HEK293 (cell line): ENCODE data around the gene MIEN1.
A peak's percentile ranks its signal among the peaks of the same experiment; 100 is the strongest.

Source experiments
- FEZF1 ChIP-seq: fragments of 450-650 bp; formaldehyde crosslinking; IDR thresholded peaks from 2 replicates; pipeline ENCODE4 v1.5.1; 2016; ENCODE audit warnings: missing biosample characterization, missing genetic modification characterization
- KLF10 ChIP-seq: fragments of 450-650 bp; IDR thresholded peaks from 2 replicates; pipeline ENCODE4 v1.5.1; 2018; ENCODE audit warnings: missing biosample characterization, mild to moderate bottlenecking, missing genetic modification characterization
- PRDM1 ChIP-seq: fragments of 450-650 bp; formaldehyde crosslinking; IDR thresholded peaks from 2 replicates; pipeline ENCODE4; 2016; ENCODE audit warnings: missing biosample characterization, missing genetic modification characterization
- RBAK ChIP-seq: fragments of 450-650 bp; formaldehyde crosslinking; IDR thresholded peaks from 2 replicates; pipeline ENCODE4 v1.5.1; 2016; ENCODE audit warnings: missing biosample characterization, missing genetic modification characterization
- WT1 ChIP-seq: fragments of 450-650 bp; formaldehyde crosslinking; IDR thresholded peaks from 2 replicates; pipeline ENCODE4 v1.5.1; 2016; ENCODE audit warnings: missing biosample characterization, missing genetic modification characterization
- YY1 ChIP-seq: fragments of 450-650 bp; formaldehyde crosslinking; IDR thresholded peaks from 2 replicates; pipeline ENCODE4 v1.5.1; 2018; ENCODE audit warnings: missing biosample characterization, missing genetic modification characterization
- YY2 ChIP-seq: fragments of 450-650 bp; formaldehyde crosslinking; IDR thresholded peaks from 2 replicates; pipeline ENCODE4 v1.5.1; 2016; ENCODE audit warnings: missing biosample characterization, missing genetic modification characterization
- ZNF112 ChIP-seq: fragments of 450-650 bp; formaldehyde crosslinking; IDR thresholded peaks from 2 replicates; pipeline ENCODE4 v1.5.0; 2017; ENCODE audit warnings: missing biosample characterization, missing genetic modification characterization
- ZNF138 ChIP-seq: fragments of 450-650 bp; formaldehyde crosslinking; IDR thresholded peaks from 2 replicates; pipeline ENCODE4 v1.5.1; 2016; ENCODE audit warnings: missing biosample characterization, missing genetic modification characterization, borderline replicate concordance
- ZNF157 ChIP-seq: fragments of 450-650 bp; formaldehyde crosslinking; IDR thresholded peaks from 2 replicates; pipeline ENCODE4 v1.5.1; 2016; ENCODE audit warnings: missing biosample characterization, missing genetic modification characterization
- ZNF2 ChIP-seq: fragments of 450-650 bp; formaldehyde crosslinking; IDR thresholded peaks from 2 replicates; pipeline ENCODE4 v1.5.1; 2016; ENCODE audit warnings: missing biosample characterization, missing genetic modification characterization
- ZNF423 ChIP-seq: fragments of 450-650 bp; formaldehyde crosslinking; IDR thresholded peaks from 2 replicates; pipeline ENCODE4 v1.5.1; 2016; ENCODE audit warnings: missing biosample characterization, missing genetic modification characterization
- ZNF433 ChIP-seq: fragments of 450-650 bp; formaldehyde crosslinking; IDR thresholded peaks from 2 replicates; pipeline ENCODE4 v1.5.1; 2016; ENCODE audit warnings: missing biosample characterization, missing genetic modification characterization, low read depth
- ZNF529 ChIP-seq: fragments of 450-650 bp; formaldehyde crosslinking; IDR thresholded peaks from 2 replicates; pipeline ENCODE4 v1.5.1; 2017; ENCODE audit warnings: missing genetic modification characterization, missing biosample characterization; ENCODE audit not compliant: insufficient replicate concordance
- ZNF549 ChIP-seq: fragments of 450-650 bp; IDR thresholded peaks from 2 replicates; pipeline ENCODE4 v1.5.1; 2018; ENCODE audit warnings: missing biosample characterization, missing genetic modification characterization, mild to moderate bottlenecking, inconsistent platforms, moderate library complexity
- ZNF660 ChIP-seq: fragments of 450-650 bp; IDR thresholded peaks from 2 replicates; pipeline ENCODE4 v1.5.1; 2018; ENCODE audit warnings: missing biosample characterization, mild to moderate bottlenecking, missing genetic modification characterization
- ZNF664 ChIP-seq: fragments of 450-650 bp; formaldehyde crosslinking; IDR thresholded peaks from 2 replicates; pipeline ENCODE4 v1.5.1; 2016; ENCODE audit warnings: missing biosample characterization, missing genetic modification characterization
- TF ChIP-seq, protein P1 (sequence below): fragments of 450-650 bp; formaldehyde crosslinking; IDR thresholded peaks from 2 replicates; pipeline ENCODE4 v1.5.1; 2016; ENCODE audit warnings: missing biosample characterization, missing genetic modification characterization
- TF ChIP-seq, protein P2 (sequence below): fragments of 450-650 bp; formaldehyde crosslinking; IDR thresholded peaks from 2 replicates; pipeline ENCODE4 v1.5.1; 2016; ENCODE audit warnings: missing biosample characterization, missing genetic modification characterization
- TF ChIP-seq, protein P3 (sequence below): fragments of 450-650 bp; formaldehyde crosslinking; IDR thresholded peaks from 2 replicates; pipeline ENCODE4; 2016; ENCODE audit warnings: missing biosample characterization, missing genetic modification characterization
- TF ChIP-seq, protein P4 (sequence below): fragments of 450-650 bp; formaldehyde crosslinking; IDR thresholded peaks from 2 replicates; pipeline ENCODE4 v1.5.1; 2017; ENCODE audit warnings: missing biosample characterization, mild to moderate bottlenecking, missing genetic modification characterization, moderate library complexity
- TF ChIP-seq, protein P5 (sequence below): sonication (generic); formaldehyde crosslinking; IDR thresholded peaks from 2 replicates; pipeline ENCODE4 v1.8.1; 2022; ENCODE audit warnings: mild to moderate bottlenecking, moderate library complexity, missing genetic modification reagents
- TF ChIP-seq, protein P6 (sequence below): fragments of 450-650 bp; formaldehyde crosslinking; IDR thresholded peaks from 2 replicates; pipeline ENCODE4 v1.5.1; 2016; ENCODE audit warnings: missing biosample characterization, missing genetic modification characterization
- TF ChIP-seq, protein P7 (sequence below): fragments of 450-650 bp; formaldehyde crosslinking; IDR thresholded peaks from 2 replicates; pipeline ENCODE4 v1.5.1; 2016; ENCODE audit warnings: missing biosample characterization, missing genetic modification characterization
- TF ChIP-seq, protein P8 (sequence below): fragments of 450-650 bp; formaldehyde crosslinking; IDR thresholded peaks from 2 replicates; pipeline ENCODE4 v1.5.1; 2016; ENCODE audit warnings: missing biosample characterization, missing genetic modification characterization, borderline replicate concordance

The MIEN1 gene

DNA sequence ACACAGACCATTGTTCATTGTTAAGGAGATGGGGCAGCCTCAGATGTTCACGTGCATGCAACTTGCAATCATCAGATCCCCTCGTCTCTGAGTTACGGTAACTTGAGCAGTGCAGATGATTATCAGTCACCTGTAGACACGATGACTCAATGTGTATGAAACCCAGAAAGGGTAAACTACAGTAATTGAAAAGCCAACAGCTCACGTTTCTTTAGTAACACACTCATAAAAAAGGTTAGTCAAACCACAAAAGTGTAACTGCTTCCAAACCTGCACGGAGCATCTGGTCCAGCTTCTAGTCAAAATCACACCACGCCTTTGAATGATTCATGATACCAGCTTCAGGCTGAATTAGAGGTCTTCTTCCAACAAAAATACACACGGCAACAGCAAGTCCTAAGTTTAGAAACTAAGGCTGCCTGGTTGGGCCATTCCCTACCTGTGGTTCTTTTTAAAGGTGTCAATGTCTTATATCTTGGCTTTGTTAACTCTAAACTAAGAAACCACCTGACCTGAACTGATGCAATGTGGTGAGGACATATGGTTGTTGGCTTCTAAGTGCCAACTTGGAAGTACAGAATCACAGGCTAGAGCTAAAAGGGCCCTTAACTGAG is 39.7 kb upstream of the MIEN1 start (continued):
- TF ChIP-seq, protein P1, sequence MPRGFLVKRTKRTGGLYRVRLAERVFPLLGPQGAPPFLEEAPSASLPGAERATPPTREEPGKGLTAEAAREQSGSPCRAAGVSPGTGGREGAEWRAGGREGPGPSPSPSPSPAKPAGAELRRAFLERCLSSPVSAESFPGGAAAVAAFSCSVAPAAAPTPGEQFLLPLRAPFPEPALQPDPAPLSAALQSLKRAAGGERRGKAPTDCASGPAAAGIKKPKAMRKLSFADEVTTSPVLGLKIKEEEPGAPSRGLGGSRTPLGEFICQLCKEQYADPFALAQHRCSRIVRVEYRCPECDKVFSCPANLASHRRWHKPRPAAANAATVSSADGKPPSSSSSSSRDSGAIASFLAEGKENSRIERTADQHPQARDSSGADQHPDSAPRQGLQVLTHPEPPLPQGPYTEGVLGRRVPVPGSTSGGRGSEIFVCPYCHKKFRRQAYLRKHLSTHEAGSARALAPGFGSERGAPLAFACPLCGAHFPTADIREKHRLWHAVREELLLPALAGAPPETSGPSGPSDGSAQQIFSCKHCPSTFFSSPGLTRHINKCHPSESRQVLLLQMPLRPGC (tag by site-specific recombination): peak; percentile 99
- no peak for TF ChIP-seq ZNF433 (tag by site-specific recombination)
- TF ChIP-seq PRDM1 (tag by site-specific recombination): peak; percentile 95
- TF ChIP-seq ZNF549 (tag by site-specific recombination): peak; percentile 72
- no peak for TF ChIP-seq ZNF138
- 0 out of 2 replicates have a peak, but pooled peaks have one; percentile 35 for TF ChIP-seq RBAK (tag by site-specific recombination)
- TF ChIP-seq ZNF529: no peak
- no peak for TF ChIP-seq YY2 (tag by site-specific recombination)
- TF ChIP-seq ZNF112 (tag by site-specific recombination): no peak
- TF ChIP-seq KLF10 (tag by site-specific recombination): peak; percentile 75
- TF ChIP-seq, protein P2, sequence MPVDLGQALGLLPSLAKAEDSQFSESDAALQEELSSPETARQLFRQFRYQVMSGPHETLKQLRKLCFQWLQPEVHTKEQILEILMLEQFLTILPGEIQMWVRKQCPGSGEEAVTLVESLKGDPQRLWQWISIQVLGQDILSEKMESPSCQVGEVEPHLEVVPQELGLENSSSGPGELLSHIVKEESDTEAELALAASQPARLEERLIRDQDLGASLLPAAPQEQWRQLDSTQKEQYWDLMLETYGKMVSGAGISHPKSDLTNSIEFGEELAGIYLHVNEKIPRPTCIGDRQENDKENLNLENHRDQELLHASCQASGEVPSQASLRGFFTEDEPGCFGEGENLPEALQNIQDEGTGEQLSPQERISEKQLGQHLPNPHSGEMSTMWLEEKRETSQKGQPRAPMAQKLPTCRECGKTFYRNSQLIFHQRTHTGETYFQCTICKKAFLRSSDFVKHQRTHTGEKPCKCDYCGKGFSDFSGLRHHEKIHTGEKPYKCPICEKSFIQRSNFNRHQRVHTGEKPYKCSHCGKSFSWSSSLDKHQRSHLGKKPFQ (tag by site-specific recombination): peak; percentile 98
- TF ChIP-seq, protein P3, sequence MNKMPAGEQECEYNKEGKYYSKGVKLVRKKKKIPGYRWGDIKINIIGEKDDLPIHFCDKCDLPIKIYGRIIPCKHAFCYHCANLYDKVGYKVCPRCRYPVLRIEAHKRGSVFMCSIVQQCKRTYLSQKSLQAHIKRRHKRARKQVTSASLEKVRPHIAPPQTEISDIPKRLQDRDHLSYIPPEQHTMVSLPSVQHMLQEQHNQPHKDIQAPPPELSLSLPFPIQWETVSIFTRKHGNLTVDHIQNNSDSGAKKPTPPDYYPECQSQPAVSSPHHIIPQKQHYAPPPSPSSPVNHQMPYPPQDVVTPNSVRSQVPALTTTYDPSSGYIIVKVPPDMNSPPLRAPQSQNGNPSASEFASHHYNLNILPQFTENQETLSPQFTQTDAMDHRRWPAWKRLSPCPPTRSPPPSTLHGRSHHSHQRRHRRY: no peak
- TF ChIP-seq, protein P4, sequence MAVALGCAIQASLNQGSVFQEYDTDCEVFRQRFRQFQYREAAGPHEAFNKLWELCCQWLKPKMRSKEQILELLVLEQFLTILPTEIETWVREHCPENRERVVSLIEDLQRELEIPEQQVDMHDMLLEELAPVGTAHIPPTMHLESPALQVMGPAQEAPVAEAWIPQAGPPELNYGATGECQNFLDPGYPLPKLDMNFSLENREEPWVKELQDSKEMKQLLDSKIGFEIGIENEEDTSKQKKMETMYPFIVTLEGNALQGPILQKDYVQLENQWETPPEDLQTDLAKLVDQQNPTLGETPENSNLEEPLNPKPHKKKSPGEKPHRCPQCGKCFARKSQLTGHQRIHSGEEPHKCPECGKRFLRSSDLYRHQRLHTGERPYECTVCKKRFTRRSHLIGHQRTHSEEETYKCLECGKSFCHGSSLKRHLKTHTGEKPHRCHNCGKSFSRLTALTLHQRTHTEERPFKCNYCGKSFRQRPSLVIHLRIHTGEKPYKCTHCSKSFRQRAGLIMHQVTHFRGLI: peak; percentile 52; the same call in 1 of the 2 replicates
- TF ChIP-seq ZNF423 (tag by site-specific recombination): no peak
- TF ChIP-seq, protein P5, sequence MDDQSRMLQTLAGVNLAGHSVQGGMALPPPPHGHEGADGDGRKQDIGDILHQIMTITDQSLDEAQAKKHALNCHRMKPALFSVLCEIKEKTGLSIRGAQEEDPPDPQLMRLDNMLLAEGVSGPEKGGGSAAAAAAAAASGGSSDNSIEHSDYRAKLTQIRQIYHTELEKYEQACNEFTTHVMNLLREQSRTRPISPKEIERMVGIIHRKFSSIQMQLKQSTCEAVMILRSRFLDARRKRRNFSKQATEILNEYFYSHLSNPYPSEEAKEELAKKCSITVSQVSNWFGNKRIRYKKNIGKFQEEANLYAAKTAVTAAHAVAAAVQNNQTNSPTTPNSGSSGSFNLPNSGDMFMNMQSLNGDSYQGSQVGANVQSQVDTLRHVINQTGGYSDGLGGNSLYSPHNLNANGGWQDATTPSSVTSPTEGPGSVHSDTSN: no peak
- TF ChIP-seq, protein P6, sequence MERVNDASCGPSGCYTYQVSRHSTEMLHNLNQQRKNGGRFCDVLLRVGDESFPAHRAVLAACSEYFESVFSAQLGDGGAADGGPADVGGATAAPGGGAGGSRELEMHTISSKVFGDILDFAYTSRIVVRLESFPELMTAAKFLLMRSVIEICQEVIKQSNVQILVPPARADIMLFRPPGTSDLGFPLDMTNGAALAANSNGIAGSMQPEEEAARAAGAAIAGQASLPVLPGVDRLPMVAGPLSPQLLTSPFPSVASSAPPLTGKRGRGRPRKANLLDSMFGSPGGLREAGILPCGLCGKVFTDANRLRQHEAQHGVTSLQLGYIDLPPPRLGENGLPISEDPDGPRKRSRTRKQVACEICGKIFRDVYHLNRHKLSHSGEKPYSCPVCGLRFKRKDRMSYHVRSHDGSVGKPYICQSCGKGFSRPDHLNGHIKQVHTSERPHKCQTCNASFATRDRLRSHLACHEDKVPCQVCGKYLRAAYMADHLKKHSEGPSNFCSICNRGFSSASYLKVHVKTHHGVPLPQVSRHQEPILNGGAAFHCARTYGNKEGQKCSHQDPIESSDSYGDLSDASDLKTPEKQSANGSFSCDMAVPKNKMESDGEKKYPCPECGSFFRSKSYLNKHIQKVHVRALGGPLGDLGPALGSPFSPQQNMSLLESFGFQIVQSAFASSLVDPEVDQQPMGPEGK (tag by site-specific recombination): peak; percentile 81
- TF ChIP-seq ZNF157: no peak
- TF ChIP-seq ZNF2: peak; percentile 95
- peak; percentile 83 for TF ChIP-seq WT1
- peak; percentile 69; the same call in 1 of the 2 replicates for TF ChIP-seq ZNF664 (tag by site-specific recombination)
- peak; percentile 97 for TF ChIP-seq FEZF1 (tag by site-specific recombination)
- TF ChIP-seq YY1 (tag by site-specific recombination): no peak
- TF ChIP-seq ZNF660 (tag by site-specific recombination): no peak; the same call in none of the 2 replicates
- TF ChIP-seq, protein P7, sequence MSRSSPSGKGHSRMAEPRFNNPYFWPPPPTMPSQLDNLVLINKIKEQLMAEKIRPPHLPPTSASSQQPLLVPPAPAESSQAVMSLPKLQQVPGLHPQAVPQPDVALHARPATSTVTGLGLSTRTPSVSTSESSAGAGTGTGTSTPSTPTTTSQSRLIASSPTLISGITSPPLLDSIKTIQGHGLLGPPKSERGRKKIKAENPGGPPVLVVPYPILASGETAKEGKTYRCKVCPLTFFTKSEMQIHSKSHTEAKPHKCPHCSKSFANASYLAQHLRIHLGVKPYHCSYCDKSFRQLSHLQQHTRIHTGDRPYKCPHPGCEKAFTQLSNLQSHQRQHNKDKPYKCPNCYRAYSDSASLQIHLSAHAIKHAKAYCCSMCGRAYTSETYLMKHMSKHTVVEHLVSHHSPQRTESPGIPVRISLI (tag by site-specific recombination): peak; percentile 95
- TF ChIP-seq, protein P8, sequence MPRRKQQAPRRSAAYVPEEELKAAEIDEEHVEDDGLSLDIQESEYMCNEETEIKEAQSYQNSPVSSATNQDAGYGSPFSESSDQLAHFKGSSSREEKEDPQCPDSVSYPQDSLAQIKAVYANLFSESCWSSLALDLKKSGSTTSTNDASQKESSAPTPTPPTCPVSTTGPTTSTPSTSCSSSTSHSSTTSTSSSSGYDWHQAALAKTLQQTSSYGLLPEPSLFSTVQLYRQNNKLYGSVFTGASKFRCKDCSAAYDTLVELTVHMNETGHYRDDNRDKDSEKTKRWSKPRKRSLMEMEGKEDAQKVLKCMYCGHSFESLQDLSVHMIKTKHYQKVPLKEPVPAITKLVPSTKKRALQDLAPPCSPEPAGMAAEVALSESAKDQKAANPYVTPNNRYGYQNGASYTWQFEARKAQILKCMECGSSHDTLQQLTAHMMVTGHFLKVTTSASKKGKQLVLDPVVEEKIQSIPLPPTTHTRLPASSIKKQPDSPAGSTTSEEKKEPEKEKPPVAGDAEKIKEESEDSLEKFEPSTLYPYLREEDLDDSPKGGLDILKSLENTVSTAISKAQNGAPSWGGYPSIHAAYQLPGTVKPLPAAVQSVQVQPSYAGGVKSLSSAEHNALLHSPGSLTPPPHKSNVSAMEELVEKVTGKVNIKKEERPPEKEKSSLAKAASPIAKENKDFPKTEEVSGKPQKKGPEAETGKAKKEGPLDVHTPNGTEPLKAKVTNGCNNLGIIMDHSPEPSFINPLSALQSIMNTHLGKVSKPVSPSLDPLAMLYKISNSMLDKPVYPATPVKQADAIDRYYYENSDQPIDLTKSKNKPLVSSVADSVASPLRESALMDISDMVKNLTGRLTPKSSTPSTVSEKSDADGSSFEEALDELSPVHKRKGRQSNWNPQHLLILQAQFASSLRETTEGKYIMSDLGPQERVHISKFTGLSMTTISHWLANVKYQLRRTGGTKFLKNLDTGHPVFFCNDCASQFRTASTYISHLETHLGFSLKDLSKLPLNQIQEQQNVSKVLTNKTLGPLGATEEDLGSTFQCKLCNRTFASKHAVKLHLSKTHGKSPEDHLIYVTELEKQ (tag by site-specific recombination): peak; percentile 100
